HepG2 (cell line): ENCODE data around the gene SLC22A23. TPM values are rescaled to one million over a fixed set of nuclear protein-coding genes. Genes with fewer than 3 reads are reported as not detected.

ENCODE experiments used
- ATAC-seq: fragments of 200-7000 bp; cut with Tn5 transposase; 3 replicates; pipeline ENCODE4 v1.9.1; 2020; ENCODE audit warnings: mild to moderate bottlenecking, moderate library complexity
- BruUV-seq: library from RNA; stranded (reverse); fragments of 400-500 nt; replicated peaks from 2 replicates; lab custom pipeline; 2021; lab: Mats Ljungman, UMichigan
- CTCF ChIA-PET: fragments of 300-600 bp; formaldehyde crosslinking; extraction: SDS; loops from one replicate; lab custom pipeline; 2021; ENCODE audit warnings: low total read pairs, inconsistent platforms, low intra/inter-chr PET ratio; lab: Yijun Ruan, JAX
- POLR2A ChIA-PET: fragments of 350-600 bp; sonication (Branson Sonifier 250); formaldehyde crosslinking; loops from one replicate; lab custom pipeline; 2020; ENCODE audit warnings: antibody characterized with exemption, inconsistent platforms; lab: Yijun Ruan, JAX
- DNase-seq: peaks from one replicate; pipeline ENCODE4 v3.0.0-alpha.2; 2015; ENCODE audit warnings: low spot score
- FAIRE-seq: peaks from 3 replicates; lab custom pipeline; 2011; peaks lifted over from hg19 to GRCh38; lab: Jason Lieb, UNC
- H2AFZ ChIP-seq: one replicate; pipeline ENCODE4 v1.6.1; 2011; ENCODE audit warnings: low read length, inconsistent platforms
- H3K27ac ChIP-seq: fragments of 300-600 bp; 3 replicates; pipeline ENCODE4 v1.8.0; 2011; ENCODE audit warnings: mixed run types, mild to moderate bottlenecking, mixed read lengths, low read length, inconsistent platforms; ENCODE audit not compliant: insufficient read depth; ENCODE audit errors: extremely low read length
- H3K27me3 ChIP-seq, 2 experiments: fragments of 200-600 bp in 1 of 2; 2 replicates in 1 of 2; 3 replicates in 1 of 2; pipeline versions ENCODE4 v1.6.0 to v1.8.0; 2011; ENCODE audit warnings: low read length in 2 of 2, mild to moderate bottlenecking in 2 of 2, moderate library complexity in 2 of 2, inconsistent platforms in 1 of 2; ENCODE audit not compliant: insufficient read depth in 2 of 2, control insufficient read depth in 1 of 2
- H3K36me3 ChIP-seq, 2 experiments: fragments of 200-600 bp in 1 of 2; replicated peaks in 1 of 2; 2 replicates in 1 of 2; 3 replicates in 1 of 2; pipeline versions ENCODE4 v1.5.1 to v1.8.0; 2011; ENCODE audit warnings: low read length in 2 of 2, inconsistent platforms in 1 of 2; ENCODE audit not compliant: insufficient read depth in 2 of 2, control insufficient read depth in 1 of 2
- H3K4me1 ChIP-seq: 2 replicates; pipeline ENCODE4 v1.5.1; 2012; ENCODE audit warnings: low read length, inconsistent platforms; ENCODE audit not compliant: insufficient read depth
- H3K4me2 ChIP-seq: 2 replicates; pipeline ENCODE4 v1.6.0; 2011; ENCODE audit warnings: low read depth, low read length, inconsistent platforms
- H3K4me3 ChIP-seq, 3 experiments: fragments of 200-600 bp in 1 of 3; sonication (generic), shearing (Covaris generic) in 1 of 3; replicated peaks in 1 of 3; 2 replicates each; pipeline ENCODE4 v1.5.1; 2011 to 2016; ENCODE audit warnings: low read length in 3 of 3, inconsistent platforms in 2 of 3, low read depth in 2 of 3, mild to moderate bottlenecking in 2 of 3, control low read depth in 1 of 3, mixed read lengths in 1 of 3; ENCODE audit not compliant: insufficient read depth in 1 of 3
- H3K79me2 ChIP-seq: one replicate; pipeline ENCODE4 v1.6.1; 2011; ENCODE audit warnings: low read length, inconsistent platforms; ENCODE audit not compliant: insufficient read depth
- H3K9ac ChIP-seq: 2 replicates; pipeline ENCODE4 v1.6.0; 2011; ENCODE audit warnings: mild to moderate bottlenecking, low read depth, low read length, inconsistent platforms; ENCODE audit not compliant: insufficient read depth
- H3K9me3 ChIP-seq: 2 replicates; pipeline ENCODE4 v1.5.1; 2012; ENCODE audit warnings: mild to moderate bottlenecking, low read length
- H4K20me1 ChIP-seq: 2 replicates; pipeline ENCODE4 v1.6.0; 2011; ENCODE audit warnings: inconsistent platforms, mild to moderate bottlenecking, low read length, moderate library complexity; ENCODE audit not compliant: insufficient read depth
- HNF4G ChIP-seq, 2 experiments: sonication (generic) in 1 of 2; formaldehyde crosslinking in 1 of 2; IDR thresholded peaks; 2 replicates each; pipeline versions ENCODE4 v1.4.0 to v1.6.1; 2011 to 2020; ENCODE audit warnings: borderline replicate concordance in 2 of 2, low read depth in 2 of 2, mild to moderate bottlenecking in 2 of 2, low read length in 1 of 2, missing genetic modification reagents in 1 of 2, moderate library complexity in 1 of 2
- IRX3 ChIP-seq: sonication (generic); formaldehyde crosslinking; IDR thresholded peaks from 2 replicates; pipeline ENCODE4 v1.8.1; 2023; ENCODE audit warnings: mild to moderate bottlenecking, low read depth, missing genetic modification reagents, borderline replicate concordance
- JUND ChIP-seq: sonication (generic); formaldehyde crosslinking; IDR thresholded peaks from 2 replicates; pipeline ENCODE4 v1.8.0; 2022; ENCODE audit warnings: mild to moderate bottlenecking, missing genetic modification reagents
- RBFOX2 ChIP-seq: fragments of 200-400 bp; formaldehyde crosslinking; IDR thresholded peaks from 2 replicates; pipeline ENCODE4 v1.6.1; 2017; ENCODE audit warnings: low read depth, mild to moderate bottlenecking, low read length
- SP4 ChIP-seq: sonication (generic); formaldehyde crosslinking; IDR thresholded peaks from 2 replicates; pipeline ENCODE4 v1.8.1; 2023; ENCODE audit warnings: mild to moderate bottlenecking, missing genetic modification reagents
- SRSF1 ChIP-seq: fragments of 200-400 bp; formaldehyde crosslinking; optimal IDR thresholded peaks from 2 replicates; pipeline ENCODE3; 2017; ENCODE audit warnings: mild to moderate bottlenecking, low read depth, low read length, moderate library complexity
- TRIM24 ChIP-seq: sonication (generic); formaldehyde crosslinking; IDR thresholded peaks from 2 replicates; pipeline ENCODE4 v1.8.0; 2022; ENCODE audit warnings: mild to moderate bottlenecking, missing genetic modification reagents
- U2AF1 ChIP-seq: fragments of 200-400 bp; formaldehyde crosslinking; optimal IDR thresholded peaks from 2 replicates; pipeline ENCODE3; 2017; ENCODE audit warnings: mild to moderate bottlenecking, low read depth, low read length
- YEATS2 ChIP-seq: sonication (generic); formaldehyde crosslinking; IDR thresholded peaks from 2 replicates; pipeline ENCODE4 v1.4.0; 2020; ENCODE audit warnings: missing genetic modification reagents, borderline replicate concordance
- ZBTB7A ChIP-seq: sonication (generic); formaldehyde crosslinking; IDR thresholded peaks from 2 replicates; pipeline ENCODE4 v1.8.0; 2022; ENCODE audit warnings: mild to moderate bottlenecking, missing genetic modification reagents
- ZNF263 ChIP-seq: sonication (generic); formaldehyde crosslinking; IDR thresholded peaks from 2 replicates; pipeline ENCODE4 v1.4.0; 2020; ENCODE audit warnings: missing genetic modification reagents
- ZNF33A ChIP-seq: sonication (generic); formaldehyde crosslinking; IDR thresholded peaks from 2 replicates; pipeline ENCODE4 v1.5.1; 2020; ENCODE audit warnings: missing genetic modification reagents, mild to moderate bottlenecking, moderate library complexity, borderline replicate concordance
- ZNF441 ChIP-seq: sonication (generic); formaldehyde crosslinking; IDR thresholded peaks from 2 replicates; pipeline ENCODE4 v1.7.0; 2021; ENCODE audit warnings: missing genetic modification reagents, borderline replicate concordance
- ZNF512B ChIP-seq: sonication (generic); formaldehyde crosslinking; IDR thresholded peaks from 2 replicates; pipeline ENCODE4 v1.5.1; 2020; ENCODE audit warnings: missing genetic modification reagents, mild to moderate bottlenecking, borderline replicate concordance
- ZNF557 ChIP-seq: sonication (generic); formaldehyde crosslinking; IDR thresholded peaks from 2 replicates; pipeline ENCODE4 v1.4.0; 2020; ENCODE audit warnings: missing genetic modification reagents
- ZNF605 ChIP-seq: sonication (generic); formaldehyde crosslinking; IDR thresholded peaks from 2 replicates; pipeline ENCODE4 v1.8.0; 2022; ENCODE audit warnings: mild to moderate bottlenecking, missing genetic modification reagents
- ZNF614 ChIP-seq: IDR thresholded peaks from 2 replicates; pipeline ENCODE4 v1.6.1; 2018; ENCODE audit warnings: missing biosample characterization, missing genetic modification reagents, inconsistent platforms, borderline replicate concordance
- ZNF737 ChIP-seq: sonication (generic); formaldehyde crosslinking; IDR thresholded peaks from 2 replicates; pipeline ENCODE4 v1.5.0; 2020; ENCODE audit warnings: missing genetic modification reagents, mild to moderate bottlenecking, borderline replicate concordance
- WGBS: methylation state at CpG from one replicate; pipeline ENCODE4 v1.1.6; 2017; ENCODE audit warnings: low lambda C conversion rate; 5-methylcytosine and 5-hydroxymethylcytosine counted together
- in situ Hi-C: cut with HindIII; loops from 2 replicates; pipeline ENCODE4 v1.10.0; 2017; ENCODE audit warnings: low pct_unique_long_range_greater_than_20kb; ENCODE audit not compliant: extremely low pct_ligation_motif_present
- intact Hi-C: fragments of 100-400 bp; cut with micrococcal nuclease; formaldehyde crosslinking; loops from one replicate; pipeline ENCODE4 v1.10.0; 2022; ENCODE audit not compliant: unreplicated experiment
- polyA plus RNA-seq, 8 experiments: library from polyadenylated mRNA; depleted of rRNA in 3 of 8; stranded (reverse) in 7 of 8; unstranded in 1 of 8; fragments of >200 nt; fragmentation: Illumina TruSeq in 4 of 8; extraction: Trizol in 4 of 8; gene quantifications; 2 replicates each; pipeline versions ENCODE4 v1.2.1 to v1.2.3, GENCODE V29; 2011 to 2016; ENCODE audit warnings: low read depth in 4 of 8, missing spikeins in 1 of 8, mixed read lengths in 1 of 8; ENCODE audit not compliant: insufficient read depth in 1 of 8
- total RNA-seq, 5 experiments: library from RNA; depleted of rRNA; stranded (reverse); fragments of >200 nt; fragmentation: Illumina TruSeq; extraction: Trizol; gene quantifications; 2 replicates each; pipeline ENCODE4 v1.2.3, GENCODE V29; 2016; ENCODE audit warnings: low read depth in 1 of 5

SLC22A23 gene
- total and polyA plus RNA-seq, 2 of the 13 experiments (the other 11 are each of a cell fraction or from before 2014, with no cell fraction given): 11.8 to 17.5 TPM

DNA sequence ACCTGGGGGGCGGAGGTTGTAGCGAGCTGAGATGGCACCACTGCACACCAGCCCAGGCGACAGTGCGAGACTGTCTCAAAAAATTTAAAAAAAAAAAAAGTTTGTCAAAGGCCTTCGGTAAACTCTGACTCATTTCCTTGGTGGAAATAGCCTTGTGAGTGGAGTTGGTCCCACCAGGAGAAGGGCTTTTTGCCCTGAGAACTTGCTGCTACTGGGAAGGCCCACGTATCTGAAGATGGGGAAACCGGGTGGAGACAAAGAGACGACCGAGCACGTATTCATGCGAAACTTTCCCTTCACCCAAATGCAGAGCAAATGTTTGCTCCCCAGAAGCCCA is 51.7 kb downstream of the SLC22A23 start (continued):
- TF ChIP-seq ZNF512B (CRISPR knock-in tag) (no peak), ZNF737 (CRISPR knock-in tag) (no peak)

GRCh38 chr6:3403238-3404173 is 53.3 kb downstream of the SLC22A23 start:
- H3K4me3 ChIP-seq: peak overlapping the region in 1 of 3 experiments; percentile 18; a peak in 2 of 6 replicates
- peak; percentile 99 for DNase-seq
- H3K9me3 ChIP-seq: no peaks in the 10 kb centered on the region
- peaks cover 2 to 15% of the 10 kb centered on the region in 2 experiments for H3K36me3 ChIP-seq
- intact Hi-C loops: loop anchor here (1.0 kb wide), 2 partner anchors 23 to 47 kb away; no protein-coding TSS in a partner anchor
- in situ Hi-C loops: no loop called here
- no peaks in the 10 kb centered on the region for H4K20me1 ChIP-seq
- CTCF ChIA-PET: interaction anchor here (0.6 to 0.8 kb wide), 2 partner anchors 107 to 145 kb away, joined by 3 read pairs; partner anchors contain the start of gene PSMG4
- TSS peak; percentile 100 for BruUV-seq
- H3K9ac ChIP-seq: peak overlapping the region; percentile 58
- H3K79me2 ChIP-seq: peaks cover 82% of the 10 kb centered on the region
- H3K4me2 ChIP-seq: peak overlapping the region; percentile 61
- H3K4me1 ChIP-seq: peaks cover 100% of the 10 kb centered on the region
- WGBS: 37% methylated on average over 13 of the region's 13 CpGs
- POLR2A ChIA-PET: interaction anchor here (0.8 to 12.5 kb wide), 24 partner anchors 8 to 618 kb away, joined by 3 to 271 read pairs (median 7); partner anchors contain the start of gene SLC22A23
- H3K27ac ChIP-seq: peak overlapping the region; percentile 84
- FAIRE-seq: peak; percentile 99
- peak; percentile 98 for ATAC-seq
- H3K27me3 ChIP-seq: no peaks in the 10 kb centered on the region
- no peak overlapping the region for H2AFZ ChIP-seq
- TF ChIP-seq HNF4G (IDR thresholded peaks at IDR 0.05; ENCODE audit: borderline replicate concordance, low read depth, low read length) (peak; percentile 83; the same call in 1 of the 2 replicates), HNF4G (CRISPR knock-in tag; IDR thresholded peaks at IDR 0.05; ENCODE audit: borderline replicate concordance, low read depth) (peak; percentile 85; the same call in 1 of the 2 replicates), IRX3 (CRISPR knock-in tag) (peak; percentile 55; the same call in 1 of the 2 replicates), JUND (CRISPR knock-in tag) (peak; percentile 68), RBFOX2 (peak; percentile 70), SRSF1 (peak; percentile 65), YEATS2 (CRISPR knock-in tag) (peak; percentile 75; the same call in 1 of the 2 replicates), ZNF614 (CRISPR knock-in tag) (peak; percentile 97), TRIM24 (CRISPR knock-in tag) (0 out of 2 replicates have a peak, but pooled peaks have one; percentile 30), ZNF441 (CRISPR knock-in tag) (peak; percentile 86; the same call in 1 of the 2 replicates), U2AF1 (peak; percentile 70), ZNF605 (CRISPR knock-in tag) (peak; percentile 96), ZNF33A (CRISPR knock-in tag) (peak; percentile 87; the same call in 1 of the 2 replicates), SP4 (peak; percentile 58; the same call in 1 of the 2 replicates), ZBTB7A (CRISPR knock-in tag) (no peak; the same call in 1 of the 2 replicates), ZNF263 (CRISPR knock-in tag) (peak; percentile 83), ZNF557 (CRISPR knock-in tag) (peak; percentile 84)
